HepG2 (cell line): ENCODE measurements around the gene FGA. TPM values are rescaled to one million over a fixed set of nuclear protein-coding genes. Genes with fewer than 3 reads are reported as not detected.

Source experiments
- ATAC-seq: fragments of 200-7000 bp; cut with Tn5 transposase; 3 replicates; pipeline ENCODE4 v1.9.1; 2020; ENCODE audit warnings: mild to moderate bottlenecking, moderate library complexity
- BruUV-seq: library from RNA; stranded (reverse); fragments of 400-500 nt; replicated peaks from 2 replicates; lab custom pipeline; 2021; lab: Mats Ljungman, UMichigan
- CTCF ChIA-PET: fragments of 300-600 bp; formaldehyde crosslinking; extraction: SDS; loops from one replicate; lab custom pipeline; 2021; ENCODE audit warnings: low total read pairs, inconsistent platforms, low intra/inter-chr PET ratio; lab: Yijun Ruan, JAX
- POLR2A ChIA-PET: fragments of 350-600 bp; sonication (Branson Sonifier 250); formaldehyde crosslinking; loops from one replicate; lab custom pipeline; 2020; ENCODE audit warnings: antibody characterized with exemption, inconsistent platforms; lab: Yijun Ruan, JAX
- DNase-seq: peaks from one replicate; pipeline ENCODE4 v3.0.0-alpha.2; 2015; ENCODE audit warnings: low spot score
- FAIRE-seq: peaks from 3 replicates; lab custom pipeline; 2011; peaks lifted over from hg19 to GRCh38; lab: Jason Lieb, UNC
- H2AFZ ChIP-seq: one replicate; pipeline ENCODE4 v1.6.1; 2011; ENCODE audit warnings: low read length, inconsistent platforms
- H3K27ac ChIP-seq: fragments of 300-600 bp; 3 replicates; pipeline ENCODE4 v1.8.0; 2011; ENCODE audit warnings: mixed run types, mild to moderate bottlenecking, mixed read lengths, low read length, inconsistent platforms; ENCODE audit not compliant: insufficient read depth; ENCODE audit errors: extremely low read length
- H3K27me3 ChIP-seq, 2 experiments: fragments of 200-600 bp in 1 of 2; 2 replicates in 1 of 2; 3 replicates in 1 of 2; pipeline versions ENCODE4 v1.6.0 to v1.8.0; 2011; ENCODE audit warnings: low read length in 2 of 2, mild to moderate bottlenecking in 2 of 2, moderate library complexity in 2 of 2, inconsistent platforms in 1 of 2; ENCODE audit not compliant: insufficient read depth in 2 of 2, control insufficient read depth in 1 of 2
- H3K36me3 ChIP-seq, 2 experiments: fragments of 200-600 bp in 1 of 2; replicated peaks in 1 of 2; 2 replicates in 1 of 2; 3 replicates in 1 of 2; pipeline versions ENCODE4 v1.5.1 to v1.8.0; 2011; ENCODE audit warnings: low read length in 2 of 2, inconsistent platforms in 1 of 2; ENCODE audit not compliant: insufficient read depth in 2 of 2, control insufficient read depth in 1 of 2
- H3K4me1 ChIP-seq: 2 replicates; pipeline ENCODE4 v1.5.1; 2012; ENCODE audit warnings: low read length, inconsistent platforms; ENCODE audit not compliant: insufficient read depth
- H3K4me2 ChIP-seq: 2 replicates; pipeline ENCODE4 v1.6.0; 2011; ENCODE audit warnings: low read depth, low read length, inconsistent platforms
- H3K4me3 ChIP-seq, 3 experiments: fragments of 200-600 bp in 1 of 3; sonication (generic), shearing (Covaris generic) in 1 of 3; replicated peaks in 1 of 3; 2 replicates each; pipeline ENCODE4 v1.5.1; 2011 to 2016; ENCODE audit warnings: low read length in 3 of 3, inconsistent platforms in 2 of 3, low read depth in 2 of 3, mild to moderate bottlenecking in 2 of 3, control low read depth in 1 of 3, mixed read lengths in 1 of 3; ENCODE audit not compliant: insufficient read depth in 1 of 3
- H3K79me2 ChIP-seq: one replicate; pipeline ENCODE4 v1.6.1; 2011; ENCODE audit warnings: low read length, inconsistent platforms; ENCODE audit not compliant: insufficient read depth
- H3K9ac ChIP-seq: 2 replicates; pipeline ENCODE4 v1.6.0; 2011; ENCODE audit warnings: mild to moderate bottlenecking, low read depth, low read length, inconsistent platforms; ENCODE audit not compliant: insufficient read depth
- H3K9me3 ChIP-seq: 2 replicates; pipeline ENCODE4 v1.5.1; 2012; ENCODE audit warnings: mild to moderate bottlenecking, low read length
- H4K20me1 ChIP-seq: 2 replicates; pipeline ENCODE4 v1.6.0; 2011; ENCODE audit warnings: inconsistent platforms, mild to moderate bottlenecking, low read length, moderate library complexity; ENCODE audit not compliant: insufficient read depth
- AGO2 ChIP-seq: fragments of 200-400 bp; formaldehyde crosslinking; optimal IDR thresholded peaks from 2 replicates; pipeline ENCODE3; 2017; ENCODE audit warnings: mild to moderate bottlenecking, low read depth, low read length, moderate library complexity
- BHLHE40 ChIP-seq: IDR thresholded peaks from 2 replicates; pipeline ENCODE4 v1.6.1; 2011; ENCODE audit warnings: low read length, improper control_type of control experiment
- DPF2 ChIP-seq: sonication (generic); formaldehyde crosslinking; IDR thresholded peaks from 2 replicates; pipeline ENCODE4 v1.4.0; 2020; ENCODE audit warnings: mild to moderate bottlenecking, low read depth, missing genetic modification reagents, borderline replicate concordance
- HMG20B ChIP-seq: conservative IDR thresholded peaks from 2 replicates; pipeline ENCODE4 v1.6.1; 2016; ENCODE audit warnings: missing genetic modification reagents, missing compliant biosample characterization
- HNF4G ChIP-seq, 2 experiments: sonication (generic) in 1 of 2; formaldehyde crosslinking in 1 of 2; IDR thresholded peaks; 2 replicates each; pipeline versions ENCODE4 v1.4.0 to v1.6.1; 2011 to 2020; ENCODE audit warnings: borderline replicate concordance in 2 of 2, low read depth in 2 of 2, mild to moderate bottlenecking in 2 of 2, low read length in 1 of 2, missing genetic modification reagents in 1 of 2, moderate library complexity in 1 of 2
- PHF20 ChIP-seq: sonication (generic); formaldehyde crosslinking; IDR thresholded peaks from 2 replicates; pipeline ENCODE4 v1.5.0; 2020; ENCODE audit warnings: mild to moderate bottlenecking, missing genetic modification reagents
- PRDM15 ChIP-seq: sonication (generic); formaldehyde crosslinking; IDR thresholded peaks from 2 replicates; pipeline ENCODE4 v1.4.0; 2020; ENCODE audit warnings: missing genetic modification reagents
- RBFOX2 ChIP-seq: fragments of 200-400 bp; formaldehyde crosslinking; IDR thresholded peaks from 2 replicates; pipeline ENCODE4 v1.6.1; 2017; ENCODE audit warnings: low read depth, mild to moderate bottlenecking, low read length
- ZNF446 ChIP-seq: sonication (generic); formaldehyde crosslinking; IDR thresholded peaks from 2 replicates; pipeline ENCODE4 v1.5.0; 2020; ENCODE audit warnings: mild to moderate bottlenecking, missing genetic modification reagents
- WGBS: methylation state at CpG from one replicate; pipeline ENCODE4 v1.1.6; 2017; ENCODE audit warnings: low lambda C conversion rate; 5-methylcytosine and 5-hydroxymethylcytosine counted together
- in situ Hi-C: cut with HindIII; loops from 2 replicates; pipeline ENCODE4 v1.10.0; 2017; ENCODE audit warnings: low pct_unique_long_range_greater_than_20kb; ENCODE audit not compliant: extremely low pct_ligation_motif_present
- intact Hi-C: fragments of 100-400 bp; cut with micrococcal nuclease; formaldehyde crosslinking; loops from one replicate; pipeline ENCODE4 v1.10.0; 2022; ENCODE audit not compliant: unreplicated experiment
- polyA plus RNA-seq, 8 experiments: library from polyadenylated mRNA; depleted of rRNA in 3 of 8; stranded (reverse) in 7 of 8; unstranded in 1 of 8; fragments of >200 nt; fragmentation: Illumina TruSeq in 4 of 8; extraction: Trizol in 4 of 8; gene quantifications; 2 replicates each; pipeline versions ENCODE4 v1.2.1 to v1.2.3, GENCODE V29; 2011 to 2016; ENCODE audit warnings: low read depth in 4 of 8, missing spikeins in 1 of 8, mixed read lengths in 1 of 8; ENCODE audit not compliant: insufficient read depth in 1 of 8
- total RNA-seq, 5 experiments: library from RNA; depleted of rRNA; stranded (reverse); fragments of >200 nt; fragmentation: Illumina TruSeq; extraction: Trizol; gene quantifications; 2 replicates each; pipeline ENCODE4 v1.2.3, GENCODE V29; 2016; ENCODE audit warnings: low read depth in 1 of 5

The FGA gene
- total and polyA plus RNA-seq, 2 of the 13 experiments (the other 11 are each of a cell fraction or from before 2014, with no cell fraction given) = 640 to 1,523 TPM

GRCh38 chr4:154566639-154567204, 23.8 kb downstream of the FGA start:
- Histone ChIP-seq H3K4me3 (no peak overlapping the region), H3K27me3 (no peaks in the 10 kb centered on the region; a peak in 1 of 5 replicates), H2AFZ (no peak overlapping the region), H3K4me1 (peaks cover 22% of the 10 kb centered on the region), H3K36me3 (peaks cover 0 to 4% of the 10 kb centered on the region in 2 experiments; a peak in 1 of 5 replicates), H3K9me3 (no peaks in the 10 kb centered on the region), H3K9ac (no peak overlapping the region), H4K20me1 (no peaks in the 10 kb centered on the region), H3K4me2 (no peak overlapping the region), H3K79me2 (peaks cover 8% of the 10 kb centered on the region), H3K27ac (no peak overlapping the region)
- ChIA-PET POLR2A (interaction anchor here (1.5 to 2.5 kb wide), 3 partner anchors 14 to 51 kb away, joined by 4 to 9 read pairs (median 5); partner anchors contain the start of gene FGG), CTCF (no interaction called here)
- no peak for FAIRE-seq
- no peak for TF ChIP-seq PRDM15 (CRISPR knock-in tag)
- peak; percentile 6 for TF ChIP-seq AGO2
- in situ Hi-C loops = no loop called here
- WGBS = 93% methylated on average over 5 of the region's 5 CpGs
- intact Hi-C loops = no loop called here
- ATAC-seq = no peak
- no TSS peak for BruUV-seq
- DNase-seq = no peak

GRCh38 chr4:154565704-154566103, 24.8 kb downstream of the FGA start:
- FAIRE-seq (no peak), ATAC-seq (no peak), DNase-seq (no peak)
- Histone ChIP-seq H3K4me3 (no peak overlapping the region), H3K9me3 (no peaks in the 10 kb centered on the region), H4K20me1 (no peaks in the 10 kb centered on the region), H2AFZ (no peak overlapping the region), H3K9ac (no peak overlapping the region), H3K4me2 (no peak overlapping the region), H3K4me1 (peaks cover 32% of the 10 kb centered on the region), H3K36me3 (peaks cover 0 to 4% of the 10 kb centered on the region in 2 experiments; a peak in 1 of 5 replicates), H3K79me2 (peaks cover 8% of the 10 kb centered on the region), H3K27me3 (no peaks in the 10 kb centered on the region; a peak in 1 of 5 replicates), H3K27ac (no peak overlapping the region)
- POLR2A ChIA-PET = interaction anchor here (1.2 to 2.2 kb wide), 4 partner anchors 20 to 52 kb away, joined by 3 to 12 read pairs (median 8); partner anchors contain the start of gene FGG
- intact Hi-C loops = loop anchor here (1.0 kb wide), 1 partner anchor 27 kb away; no protein-coding TSS in a partner anchor
- in situ Hi-C loops = no loop called here
- TF ChIP-seq HNF4G (IDR thresholded peaks at IDR 0.05; ENCODE audit: borderline replicate concordance, low read depth, low read length) (no peak), HNF4G (CRISPR knock-in tag; IDR thresholded peaks at IDR 0.05; ENCODE audit: borderline replicate concordance, low read depth) (no peak), ZNF446 (CRISPR knock-in tag) (no peak), BHLHE40 (no peak), RBFOX2 (peak; percentile 58; the same call in 1 of the 2 replicates), DPF2 (CRISPR knock-in tag) (no peak), HMG20B (CRISPR knock-in tag) (no peak), PHF20 (CRISPR knock-in tag) (no peak)
- CTCF ChIA-PET = no interaction called here
- no TSS peak for BruUV-seq
- 99% methylated on average over 6 of the region's 6 CpGs for WGBS
